NCI-H1092 (cell line): Measurements from ENCODE around the gene NELFB.

ENCODE experiments used
- DNase-seq: peaks from one replicate; lab custom pipeline; 2025; lab: John Stamatoyannopoulos, UW

Gene NELFB

DNA sequence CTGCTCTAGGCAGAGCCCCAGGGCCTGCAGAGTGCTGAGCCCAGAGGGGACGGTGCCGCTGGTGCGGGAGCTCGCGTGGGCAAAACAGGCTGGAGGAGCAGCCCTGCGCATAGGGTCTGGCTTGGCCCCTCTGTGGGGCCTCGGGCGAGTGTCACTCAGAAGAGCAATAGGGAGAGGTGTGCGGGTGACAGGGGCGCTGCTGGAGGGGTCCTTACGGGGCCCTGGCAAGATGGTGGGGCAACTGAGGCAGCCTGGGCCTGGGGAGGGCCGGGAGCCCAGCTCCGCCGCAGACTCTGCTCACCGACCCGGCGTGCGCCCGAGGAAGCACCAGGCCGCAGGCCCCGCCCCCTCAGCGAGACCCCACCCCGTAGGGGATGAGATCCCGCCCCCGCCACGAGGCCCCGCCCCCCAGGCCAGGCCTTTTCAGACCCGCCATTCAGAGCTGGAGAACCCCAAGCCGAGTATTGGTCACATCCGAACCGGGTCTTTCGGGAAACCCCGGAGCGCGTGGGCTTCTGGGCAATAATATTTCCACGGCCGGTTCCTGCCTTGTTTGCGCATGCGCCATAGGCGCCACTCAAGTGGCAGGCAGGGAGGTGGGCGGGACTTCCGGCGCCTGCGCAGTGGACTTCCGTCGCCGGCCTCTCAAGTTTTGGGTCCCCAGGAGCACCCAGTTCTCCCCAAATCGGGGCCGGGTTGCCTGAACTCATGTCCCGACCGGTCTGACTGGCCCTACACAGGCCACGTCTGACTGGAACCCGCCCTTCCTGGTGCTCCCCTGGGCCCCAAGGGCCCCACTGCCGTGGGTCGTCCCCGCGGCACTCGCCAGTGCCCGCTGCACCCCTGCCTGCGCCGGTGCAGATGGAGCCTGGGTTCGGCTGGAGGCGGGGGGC is 31.8 kb upstream of the NELFB start:
- peak; percentile 98 for DNase-seq

DNA sequence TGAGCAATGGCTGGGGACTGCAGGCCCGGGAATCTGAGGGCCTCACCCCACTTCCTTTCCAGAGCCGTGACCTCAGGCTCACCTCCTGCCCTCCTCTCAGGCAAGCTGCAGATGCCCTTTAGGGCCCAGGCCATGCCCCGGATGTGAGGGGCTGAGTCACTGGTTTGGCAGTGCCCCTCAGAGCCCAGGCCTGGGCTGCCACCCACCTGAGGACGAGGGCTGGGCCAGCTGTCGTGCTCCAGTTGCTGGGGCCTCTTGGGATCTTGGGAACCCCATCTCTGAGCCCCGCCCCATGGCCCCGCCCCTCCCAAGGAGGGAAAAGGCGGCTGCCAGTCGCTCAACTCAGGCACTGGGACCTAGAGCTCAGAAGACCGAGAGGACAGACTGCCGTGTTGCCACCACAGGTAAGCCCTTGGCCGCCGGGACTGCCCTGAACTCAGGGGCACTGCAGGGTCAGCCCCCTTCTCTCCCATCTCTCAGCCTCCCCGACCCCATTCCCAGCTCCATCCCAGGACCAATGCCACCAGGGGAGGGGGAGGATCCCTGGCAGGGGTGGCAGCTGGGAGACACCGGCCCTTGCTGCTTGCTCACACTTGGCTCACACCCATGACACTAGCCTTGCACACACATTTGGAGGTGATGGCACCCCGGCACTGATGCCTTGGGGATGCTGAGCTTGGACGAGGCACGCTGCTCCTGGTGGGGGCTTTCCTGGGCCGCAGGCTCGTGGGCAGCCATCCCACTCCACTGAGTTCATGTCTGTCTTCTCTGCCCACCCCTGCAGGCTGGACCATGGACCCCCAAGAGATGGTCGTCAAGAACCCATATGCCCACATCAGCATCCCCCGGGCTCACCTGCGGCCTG is 30.1 kb upstream of the NELFB start, which contains the start of gene CYSRT1:
TSS of gene CYSRT1 (plus strand) at position 345 of the 865 bp plus-strand sequence. CDS start at position 793, 448 bp downstream.
- no peak for DNase-seq

GRCh38 chr9:137225699-137226331 is 29.3 kb upstream of the NELFB start:
- DNase-seq = no peak

- DNase-seq = no peak
These were observed 28.6 kb upstream of the NELFB start for GRCh38 chr9:137226338-137227053.

- DNase-seq = peak; percentile 60
These were observed 27.9 kb upstream of the NELFB start, which contains the start of gene RNF224 for GRCh38 chr9:137227054-137227852. Gene RNF224, plus strand, starts transcription at chr9:137227502. Its CDS starts 834 bp downstream, at chr9:137228336.

GRCh38 chr9:137227853-137228505 is 27.1 kb upstream of the NELFB start:
- DNase-seq = no peak

- DNase-seq = no peak
These were observed 26.6 kb upstream of the NELFB start for GRCh38 chr9:137228506-137228967.

GRCh38 chr9:137228968-137229896 is 25.9 kb upstream of the NELFB start:
- DNase-seq = no peak

DNA sequence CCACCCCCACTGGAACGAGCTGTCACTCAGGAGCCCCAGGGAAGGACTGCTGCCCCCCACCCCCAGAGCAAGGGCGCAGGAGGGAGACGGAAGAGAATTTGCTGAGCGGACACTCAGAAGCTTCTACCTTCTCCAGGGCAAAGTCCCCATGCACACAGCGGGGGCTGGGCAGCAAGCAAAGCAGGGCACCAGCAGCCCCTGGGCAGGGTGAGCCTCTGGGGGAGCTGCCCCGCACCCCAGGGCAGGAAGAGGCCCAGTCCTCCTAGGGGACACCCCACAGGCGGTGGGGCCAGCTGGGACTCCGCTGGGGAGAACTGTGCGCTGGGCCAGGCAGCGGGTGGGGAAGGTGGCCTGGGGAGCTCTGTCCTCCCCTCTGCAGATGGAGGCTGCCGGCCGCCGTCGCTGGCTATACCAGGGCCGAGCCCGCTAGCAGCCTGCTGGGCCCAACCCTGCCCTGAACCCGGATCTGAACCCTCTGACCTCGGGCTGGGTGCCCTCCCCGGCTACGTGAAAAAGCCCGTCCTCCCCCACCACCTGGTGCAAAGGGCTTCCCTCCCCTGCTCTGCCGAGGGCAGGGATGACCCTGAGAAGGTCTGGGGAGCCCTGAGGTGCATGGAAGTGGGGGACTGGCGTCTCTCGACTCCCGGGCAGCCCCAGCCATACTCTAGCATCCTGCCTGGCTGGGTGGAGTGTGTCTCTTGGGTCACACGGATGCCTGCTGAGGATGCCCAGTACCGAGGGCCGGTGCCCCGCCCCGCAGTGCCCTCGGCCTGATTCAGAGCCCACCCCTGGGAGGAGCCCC is 25.0 kb upstream of the NELFB start:
- DNase-seq = no peak

DNA sequence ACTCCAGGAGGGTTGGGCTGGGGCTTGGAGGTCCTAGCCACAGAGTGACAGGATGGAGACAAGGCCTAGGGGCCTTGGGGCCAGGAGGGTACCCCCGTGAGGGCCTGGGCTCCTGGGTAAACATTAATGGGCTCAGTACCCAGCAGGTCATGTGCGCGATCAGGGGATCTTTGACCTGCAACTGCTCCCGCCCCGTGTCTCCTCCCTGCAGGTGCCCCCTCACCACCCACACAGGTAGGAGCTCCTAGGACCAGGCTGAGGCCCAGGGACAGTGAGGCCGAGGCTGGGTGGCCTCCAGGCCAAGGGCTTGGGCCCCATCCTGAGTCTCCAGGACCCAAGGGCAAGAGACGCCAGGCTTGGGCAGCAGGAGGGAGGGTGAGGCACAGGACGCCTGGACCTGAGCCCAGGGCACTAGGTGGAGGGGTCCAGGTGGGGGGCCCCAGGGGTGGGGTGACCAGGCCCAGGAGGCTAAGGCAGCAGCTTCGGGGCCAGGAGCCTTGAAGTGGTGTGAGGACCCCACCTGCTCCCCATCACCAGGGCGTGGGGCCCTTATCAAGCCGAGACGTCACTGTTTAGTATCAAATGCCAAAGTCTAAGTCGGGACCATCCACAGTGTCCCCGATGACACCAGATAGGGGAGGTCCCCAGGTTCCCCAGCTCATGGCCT is 24.3 kb upstream of the NELFB start, which contains the start of gene SLC34A3:
TSS of gene SLC34A3 (plus strand) at position 197 of the 667 bp plus-strand sequence. CDS start 802 bp downstream, outside the sequence.
- DNase-seq = no peak

DNA sequence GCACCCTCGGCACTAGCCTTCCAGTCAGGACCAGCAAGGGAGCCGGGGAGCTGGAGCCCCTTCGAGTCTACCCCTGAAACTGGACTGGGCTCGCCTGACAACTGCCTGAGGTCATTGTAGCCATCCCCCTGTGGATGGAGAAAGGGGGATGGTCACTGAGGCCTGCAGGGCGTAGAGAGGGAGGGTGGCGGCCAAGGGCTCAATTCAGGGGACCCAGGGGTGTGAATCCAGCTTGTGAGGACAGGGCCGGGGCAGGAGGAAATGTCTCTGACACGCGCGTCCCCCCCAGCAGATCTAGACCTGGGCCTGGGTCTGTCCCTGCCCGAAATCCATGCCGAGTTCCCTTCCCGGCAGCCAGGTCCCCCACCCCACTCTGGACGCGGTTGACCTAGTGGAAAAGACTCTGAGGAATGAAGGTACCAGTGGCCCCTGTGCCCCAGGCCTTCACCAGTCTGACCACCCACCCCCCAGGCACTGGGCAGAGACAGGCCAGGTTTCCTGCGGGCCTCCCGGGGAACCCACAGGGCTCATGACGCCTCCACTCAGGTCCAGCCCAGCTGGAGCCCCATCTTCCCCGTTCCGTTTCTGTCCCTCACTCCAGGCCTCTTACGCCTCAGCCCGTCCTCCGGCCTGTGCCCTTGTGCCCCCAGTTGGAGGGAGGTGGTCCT is 23.6 kb upstream of the NELFB start:
- no peak for DNase-seq

DNA sequence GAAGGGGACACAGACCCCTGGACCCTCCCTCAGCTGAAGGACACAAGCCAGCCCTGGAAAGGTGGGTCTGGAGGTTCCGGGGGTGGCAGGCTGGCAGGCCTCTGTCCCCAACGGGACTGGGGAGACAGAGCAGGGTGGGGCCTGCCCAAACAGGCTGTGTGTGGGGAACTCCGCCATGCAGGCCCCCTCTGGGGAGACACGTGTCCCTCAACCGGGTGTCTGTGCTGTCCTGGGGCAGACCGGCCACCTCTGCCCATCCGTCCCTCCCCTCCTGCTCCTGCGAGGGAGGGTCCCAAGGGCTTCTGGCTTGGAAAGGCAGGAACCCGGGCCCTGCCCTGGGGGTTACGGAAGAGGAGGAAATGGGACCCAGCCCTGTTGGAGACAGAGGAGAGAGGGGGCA is 23.0 kb upstream of the NELFB start:
- no peak for DNase-seq

DNA sequence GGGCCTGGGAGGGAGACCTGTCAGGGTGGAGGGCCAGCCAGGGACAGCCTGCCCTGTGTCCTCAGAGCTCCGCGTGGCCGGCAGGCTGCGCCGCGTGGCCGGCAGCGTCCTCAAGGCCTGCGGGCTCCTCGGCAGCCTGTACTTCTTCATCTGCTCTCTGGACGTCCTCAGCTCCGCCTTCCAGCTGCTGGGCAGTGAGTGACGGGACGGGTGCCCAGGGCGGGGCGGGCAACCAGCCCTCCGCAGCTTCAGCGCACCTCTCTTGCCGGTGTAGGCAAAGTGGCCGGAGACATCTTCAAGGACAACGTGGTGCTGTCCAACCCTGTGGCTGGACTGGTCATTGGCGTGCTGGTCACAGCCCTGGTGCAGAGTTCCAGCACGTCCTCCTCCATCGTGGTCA is 22.6 kb upstream of the NELFB start:
- DNase-seq = no peak

DNA sequence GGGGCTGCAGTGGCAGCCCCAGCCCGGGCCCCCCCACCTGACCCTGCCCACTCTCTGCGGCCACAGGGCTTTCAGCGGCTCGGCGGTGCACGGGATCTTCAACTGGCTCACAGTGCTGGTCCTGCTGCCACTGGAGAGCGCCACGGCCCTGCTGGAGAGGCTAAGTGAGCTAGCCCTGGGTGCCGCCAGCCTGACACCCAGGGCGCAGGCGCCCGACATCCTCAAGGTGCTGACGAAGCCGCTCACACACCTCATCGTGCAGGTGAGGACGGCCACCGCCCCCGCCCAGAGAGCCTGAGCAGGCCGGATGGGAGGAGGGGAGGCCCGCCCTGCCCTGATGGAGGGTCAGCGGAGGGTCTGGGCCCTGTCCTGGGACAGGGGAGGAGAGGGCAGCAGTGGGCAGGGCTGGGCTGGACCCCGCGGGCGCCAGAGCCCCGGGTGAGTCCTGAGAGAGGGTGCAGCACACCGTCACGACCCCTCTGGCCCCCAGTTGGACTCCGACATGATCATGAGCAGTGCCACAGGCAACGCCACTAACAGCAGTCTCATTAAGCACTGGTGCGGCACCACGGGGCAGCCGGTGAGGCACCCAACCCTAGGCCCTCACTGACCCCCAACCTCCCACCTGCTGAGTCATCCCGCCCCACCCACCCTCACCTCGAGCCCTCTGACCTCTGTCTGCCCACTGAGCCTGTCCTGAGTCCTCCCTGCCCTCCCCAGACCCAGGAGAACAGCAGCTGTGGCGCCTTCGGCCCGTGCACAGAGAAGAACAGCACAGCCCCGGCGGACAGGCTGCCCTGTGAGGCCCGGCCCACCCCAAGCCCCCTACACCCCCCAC is 21.8 kb upstream of the NELFB start:
- no peak for DNase-seq

- no peak for DNase-seq
These were observed 21.0 kb upstream of the NELFB start for GRCh38 chr9:137234055-137234697.
